ENCODE data around the gene PDE2A. TPM values are rescaled to one million over a fixed set of nuclear protein-coding genes. Genes with fewer than 3 reads are reported as not detected.

PDE2A gene
- total RNA-seq, result 78.3 TPM

GRCh38 chr11:72673943-72674828 lies at the start of gene PDE2A:
Gene PDE2A (minus strand): TSS chr11:72674422. CDS start chr11:72674207, 215 bp downstream.
- peak; percentile 63 for DNase-seq

DNA sequence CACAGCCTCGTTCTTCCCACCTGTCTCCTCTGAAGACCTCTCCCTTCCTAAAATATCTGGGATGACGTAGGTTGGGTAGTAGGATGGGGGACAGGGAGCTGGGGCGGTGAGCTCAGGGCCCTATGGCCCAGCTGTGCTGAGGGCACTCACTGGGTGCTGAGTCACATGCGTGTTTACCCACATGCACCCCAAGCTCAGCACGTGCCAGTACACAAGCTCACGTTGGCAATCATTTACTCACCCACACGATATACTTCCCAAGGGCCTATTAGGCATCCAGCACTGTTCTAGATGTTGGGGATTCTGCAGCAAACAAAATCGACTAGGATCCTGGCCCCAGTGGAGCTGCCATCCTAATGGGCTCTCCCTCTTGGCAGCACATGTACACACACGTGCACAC lies 49.3 kb upstream of the PDE2A start:
- DNase-seq, result no peak

- DNase-seq, result peak; percentile 74
These were observed 48.0 kb upstream of the PDE2A start for GRCh38 chr11:72722050-72722748.

DNA sequence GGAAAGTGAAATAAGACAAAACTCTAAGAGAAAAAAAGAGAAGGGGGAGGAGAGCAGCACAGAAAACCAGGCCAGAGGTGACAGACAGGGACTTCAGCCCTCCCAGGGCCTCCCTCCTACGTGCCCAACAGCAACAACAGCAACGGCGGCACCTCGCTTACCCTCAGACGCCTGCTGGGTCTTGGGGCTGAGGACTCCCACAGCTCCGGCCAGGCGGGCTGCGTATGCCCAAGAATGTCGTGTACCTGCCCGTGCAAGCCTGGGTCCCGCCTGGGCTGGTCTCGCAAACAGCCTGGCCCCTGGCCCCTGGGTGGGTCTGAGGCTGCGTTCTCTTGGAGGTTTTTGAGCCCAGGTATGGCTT lies 47.4 kb upstream of the PDE2A start:
- DNase-seq, result no peak

- no peak for DNase-seq
These were observed 47.1 kb upstream of the PDE2A start for GRCh38 chr11:72721276-72721675.

- no peak for DNase-seq
These were observed 46.6 kb upstream of the PDE2A start for GRCh38 chr11:72720784-72721183.

- no peak for DNase-seq
These were observed 45.8 kb upstream of the PDE2A start for GRCh38 chr11:72720047-72720446.

- no peak for DNase-seq
These were observed 45.3 kb upstream of the PDE2A start for GRCh38 chr11:72719551-72719950.

DNA sequence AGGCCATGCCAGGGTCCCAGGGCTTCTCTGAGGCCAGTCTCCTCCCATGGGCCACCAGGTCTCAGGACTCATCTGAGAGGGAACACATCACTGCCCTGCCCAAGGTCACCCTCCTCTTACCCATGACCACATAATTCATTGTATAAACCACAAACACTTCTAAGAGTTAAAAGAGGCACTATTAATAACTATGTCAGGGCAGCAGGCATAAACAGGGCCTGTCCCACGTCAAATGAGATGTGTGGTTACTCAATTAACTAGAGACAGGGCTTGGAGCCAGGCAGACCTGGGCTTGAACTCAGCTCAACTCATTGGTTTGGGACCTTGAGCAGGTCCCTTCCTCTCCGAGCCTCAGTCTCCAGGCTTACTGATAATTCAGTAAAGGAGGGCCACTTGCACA lies 44.9 kb upstream of the PDE2A start:
- no peak for DNase-seq

GRCh38 chr11:72718101-72718501 lies 43.9 kb upstream of the PDE2A start:
- no peak for DNase-seq

DNA sequence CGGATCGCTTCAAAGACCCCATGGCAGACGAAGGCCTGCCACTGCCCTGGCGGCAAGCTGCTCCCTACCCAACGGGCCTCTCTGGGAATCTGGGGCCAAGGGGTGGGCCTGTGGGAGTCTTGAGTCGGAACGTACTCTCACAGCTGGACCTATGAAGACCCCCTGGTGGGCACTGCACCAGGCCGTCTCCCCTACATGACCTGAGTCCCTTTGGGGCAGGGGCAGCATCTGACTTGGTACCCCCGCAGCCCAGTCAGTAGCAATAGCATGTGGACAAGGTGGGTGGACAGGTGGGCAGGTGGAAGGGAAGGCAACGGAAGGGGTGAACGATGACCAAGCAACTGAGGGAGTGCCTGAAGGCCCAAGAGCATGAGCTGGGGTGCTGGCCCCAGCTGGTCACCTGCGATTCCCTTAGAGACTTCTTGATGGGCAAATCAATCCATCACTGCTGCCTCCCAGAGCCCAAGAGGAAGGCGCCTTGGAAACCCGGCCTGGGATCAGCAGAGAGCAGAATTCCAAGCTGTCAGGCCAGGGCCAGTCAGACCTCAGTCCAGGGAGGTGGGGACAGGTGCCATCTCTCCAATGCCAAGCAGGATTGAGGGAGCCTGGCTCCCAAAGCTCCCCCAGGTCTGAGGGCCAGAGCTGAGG lies 42.7 kb upstream of the PDE2A start:
- no peak for DNase-seq

DNA sequence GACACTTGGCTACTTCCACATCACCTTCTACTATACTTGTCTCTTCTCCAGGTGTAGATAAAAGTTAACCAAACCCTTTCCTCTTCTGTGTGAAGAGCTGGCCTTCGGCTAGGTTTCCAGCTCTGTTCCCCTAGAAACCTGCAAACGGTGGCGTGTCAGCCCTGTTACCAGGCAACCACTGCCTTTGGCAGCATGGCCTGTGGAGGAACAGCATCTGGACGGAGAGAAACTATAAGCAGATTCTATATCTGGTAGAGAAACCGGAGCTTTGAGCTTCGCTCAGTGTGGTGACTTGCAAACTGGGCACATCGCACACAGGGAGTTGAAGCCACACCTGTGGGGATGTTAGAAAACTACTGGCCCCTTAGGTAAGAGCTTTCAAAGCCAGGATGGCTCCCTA lies 42.1 kb upstream of the PDE2A start:
- peak; percentile 76 for DNase-seq

DNA sequence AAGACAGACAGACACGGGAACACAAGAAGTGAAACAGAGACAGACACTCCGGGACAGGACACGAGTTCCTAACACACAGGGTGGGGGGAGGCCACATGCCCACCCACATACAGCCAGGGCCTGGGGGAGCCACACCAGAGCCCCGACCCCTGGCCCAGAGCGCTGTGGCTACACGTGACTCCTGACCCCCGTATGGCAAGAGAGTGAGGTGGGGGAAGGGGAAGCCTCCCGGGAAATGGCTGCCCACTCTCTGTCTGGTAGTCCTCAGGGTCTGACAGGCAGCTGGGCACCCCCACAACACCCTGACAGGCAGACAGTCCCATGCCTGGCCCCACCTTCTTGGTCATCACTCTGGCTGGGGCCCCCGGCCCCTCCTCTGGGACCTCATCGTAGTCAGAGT lies 38.6 kb upstream of the PDE2A start:
- no peak for DNase-seq

- DNase-seq, result no peak
These were observed 38.0 kb upstream of the PDE2A start for GRCh38 chr11:72712168-72712751.

DNA sequence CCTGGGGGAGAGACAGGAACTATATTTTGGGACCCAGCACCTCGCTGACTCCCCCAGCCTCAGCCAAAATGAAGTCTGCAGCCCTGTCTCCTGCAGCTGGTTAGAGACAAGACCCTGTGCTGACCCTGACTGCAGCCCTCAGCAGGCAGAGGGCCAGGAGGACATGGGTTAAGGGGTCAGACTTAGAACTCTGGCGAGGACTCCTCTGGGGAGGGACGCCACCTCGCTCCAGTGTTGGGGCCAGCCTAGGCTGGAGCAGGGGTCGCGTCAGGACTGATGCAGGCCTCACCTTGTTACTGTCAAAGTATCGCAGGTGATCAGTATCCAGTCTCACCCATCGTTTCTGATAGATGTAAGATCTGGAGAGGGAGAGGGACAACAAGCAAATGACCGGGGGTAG lies 36.9 kb upstream of the PDE2A start:
- no peak for DNase-seq

DNA sequence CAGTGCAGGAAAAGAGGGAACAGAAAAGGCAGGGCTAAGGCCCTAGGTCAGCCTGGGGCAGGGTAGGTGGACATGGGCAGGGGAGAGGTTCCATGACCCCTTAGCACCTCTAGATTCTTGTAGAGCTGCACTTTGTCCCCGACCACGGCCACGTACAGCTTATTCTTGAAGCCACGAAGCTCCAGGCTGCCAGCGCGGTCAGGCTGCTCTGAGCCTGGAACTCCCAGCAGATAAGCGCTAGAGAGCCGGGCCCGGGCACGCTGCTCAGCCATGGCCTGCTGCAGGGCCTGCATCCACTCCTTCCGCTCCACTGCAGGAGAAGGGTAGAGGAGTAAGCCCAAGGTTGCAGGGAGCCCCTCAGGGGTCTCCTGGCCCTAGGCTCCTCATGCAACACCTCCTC lies 36.1 kb upstream of the PDE2A start:
- no peak for DNase-seq

GRCh38 chr11:72709478-72710238 lies 35.4 kb upstream of the PDE2A start:
- DNase-seq, result no peak

DNA sequence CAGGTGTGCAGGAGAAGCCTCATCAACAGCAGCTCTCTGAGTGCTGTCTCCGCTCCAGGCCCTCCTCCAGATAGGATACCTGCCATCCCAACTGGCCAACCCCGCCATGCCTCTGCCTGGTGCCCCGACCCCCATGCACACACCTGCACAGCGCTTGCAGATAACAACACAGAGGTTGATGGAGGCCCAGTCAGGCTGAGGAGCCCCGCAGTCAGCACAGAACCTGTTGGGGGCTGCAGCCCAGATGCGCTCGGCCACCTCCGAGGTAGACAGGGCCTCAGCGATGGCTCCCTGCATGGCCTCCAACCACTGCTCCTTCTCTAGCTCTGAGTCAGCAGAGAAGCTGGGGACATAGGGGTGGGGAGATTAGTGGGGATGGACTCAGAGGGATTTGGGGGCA lies 32.8 kb upstream of the PDE2A start:
- DNase-seq, result no peak

GRCh38 chr11:72706579-72706978 lies 32.4 kb upstream of the PDE2A start:
- no peak for DNase-seq

DNA sequence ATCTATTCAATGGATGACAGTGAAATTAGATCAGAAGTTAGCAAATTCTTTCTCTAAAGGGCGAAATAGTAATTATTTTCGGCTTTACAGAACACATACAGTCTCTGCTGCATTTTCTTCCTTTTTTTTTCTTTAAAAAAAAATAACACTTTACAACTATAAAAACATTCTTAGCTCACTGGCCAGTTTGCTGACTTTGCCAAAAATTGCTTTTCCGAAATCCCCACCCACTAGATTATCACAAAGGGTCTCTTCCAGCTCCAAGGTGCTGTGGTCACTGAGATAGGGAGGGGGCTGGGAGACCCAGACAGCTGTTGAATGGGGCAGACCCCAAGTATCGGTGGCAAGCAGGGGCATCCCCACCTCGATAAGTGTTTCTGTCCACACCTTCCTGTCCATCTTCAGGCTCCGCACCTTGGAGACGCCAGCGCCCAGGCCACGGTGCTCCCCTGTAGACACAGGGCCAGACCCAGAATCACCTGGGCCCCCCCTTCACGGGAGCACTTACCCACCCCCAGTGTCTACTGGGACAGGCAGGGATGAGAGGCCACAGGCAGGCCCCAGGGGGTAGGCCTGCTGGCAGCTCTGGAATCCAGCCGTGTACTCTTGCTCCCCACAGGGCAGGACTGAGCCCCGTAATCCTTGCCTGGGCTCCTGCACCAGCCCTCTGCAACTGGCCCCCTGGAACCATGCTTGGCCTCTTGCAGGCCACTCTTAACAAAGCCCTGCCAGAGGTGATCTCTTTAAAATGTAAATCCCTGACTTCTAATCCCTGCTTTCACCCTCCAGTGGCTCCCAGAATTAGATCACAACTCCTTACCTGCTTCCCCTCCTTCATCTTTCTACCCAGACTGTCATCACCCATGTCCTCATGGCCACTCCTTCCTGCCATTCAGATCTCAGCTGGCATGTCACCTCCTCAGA lies 31.5 kb upstream of the PDE2A start:
- no peak for DNase-seq

DNA sequence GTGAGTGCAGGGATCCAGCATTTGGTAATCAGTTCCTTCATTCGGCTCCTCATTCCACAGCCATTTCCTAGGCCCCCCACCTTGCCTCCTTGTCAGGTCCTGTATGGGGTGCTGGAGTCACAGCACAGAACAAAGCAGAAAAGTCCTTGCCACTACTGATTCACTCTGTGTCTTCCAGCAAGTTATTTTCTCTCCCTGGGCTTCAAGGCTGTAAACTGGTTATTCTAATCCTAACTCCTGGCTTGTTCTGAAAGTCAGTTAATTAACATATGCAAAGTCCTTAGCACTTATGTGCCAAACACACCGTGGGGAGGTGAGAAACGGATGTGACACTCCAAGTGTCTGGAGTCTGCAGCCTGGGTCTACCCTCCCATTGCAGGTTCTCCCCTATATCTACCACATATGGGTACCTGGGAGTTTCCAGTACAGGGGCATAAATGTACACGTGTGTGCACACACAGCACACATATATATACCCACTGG lies 30.6 kb upstream of the PDE2A start:
- no peak for DNase-seq

All from occipital lobe (tissue), 2 donors.